Measurements from ENCODE around the gene ZNF605. TPM values are rescaled to one million over a fixed set of nuclear protein-coding genes. Genes with fewer than 3 reads are reported as not detected.

ZNF605 gene
- total and polyA plus RNA-seq, 2 donors (not counting 1 experiment from before 2014, with no cell fraction given) = 6.0 to 21.7 TPM

DNA sequence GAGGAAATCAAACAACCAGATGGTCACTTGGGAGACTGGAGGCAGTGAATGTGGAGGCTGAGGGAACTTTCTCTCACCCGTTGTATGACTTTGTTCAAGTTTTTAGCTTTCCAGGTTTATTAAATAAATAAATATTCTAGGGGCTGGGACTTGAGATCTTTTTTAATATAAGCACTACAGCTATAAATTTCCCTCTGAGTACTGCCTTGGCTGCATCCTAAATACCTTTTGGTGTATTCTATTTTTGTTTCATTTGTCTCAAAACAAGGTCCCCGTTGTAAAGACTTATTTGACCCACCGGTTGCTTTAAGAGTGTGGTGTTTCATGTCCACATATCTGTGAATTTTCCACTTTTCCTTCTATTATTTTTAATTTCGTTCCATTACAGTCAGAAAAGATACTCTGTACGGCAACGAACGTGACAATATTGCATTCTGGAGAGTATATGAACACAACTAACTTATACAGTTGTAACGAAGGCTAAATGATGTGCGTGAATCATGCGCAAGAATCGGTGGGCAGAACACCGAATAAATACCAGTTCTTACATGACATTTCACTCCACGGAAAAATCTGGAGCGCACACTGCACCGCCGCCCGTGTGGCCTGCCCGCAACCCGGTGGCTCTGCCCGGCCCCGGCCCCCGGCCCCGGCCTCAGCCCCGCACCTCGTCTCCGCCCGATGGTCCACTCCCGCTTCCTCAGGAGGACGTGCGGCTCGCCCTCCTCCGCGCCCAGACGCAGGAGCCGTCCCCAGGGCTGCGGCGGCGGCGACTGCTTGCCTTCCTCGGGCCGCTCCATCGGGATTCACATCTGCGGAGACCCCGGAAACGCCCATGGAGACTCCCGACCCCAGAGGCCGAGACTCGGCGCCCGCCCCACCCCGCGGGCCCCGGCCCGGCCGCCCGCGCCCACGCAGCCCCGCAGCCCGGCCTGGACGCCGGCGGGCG lies 69.3 kb downstream of the ZNF605 start:
- H3K4me1 Mint-ChIP-seq = peaks cover 36% of the 10 kb centered on the region
- Histone ChIP-seq H3K4me2 (replicated peaks; ENCODE audit: low read depth, low read length, poor library complexity, severe bottlenecking) (peak overlapping the region; percentile 82), H2AFZ (ENCODE audit: insufficient read depth, low read depth, low read length, poor library complexity, severe bottlenecking) (peak overlapping the region; percentile 91), H3K4me3 (ENCODE audit: control extremely low read depth in 1 of 5, extremely low read depth in 1 of 5, insufficient read depth in 1 of 5, low read depth in 2 of 5, low read length in 4 of 5) (peak overlapping the region; percentile 31 to 90 (median 69)), H3K9me3 (ENCODE audit: control extremely low read depth in 1 of 3, control insufficient read depth in 2 of 3, insufficient read depth in 1 of 3, low read length in 2 of 3) (peaks cover 0 to 8% (median 0%) of the 10 kb centered on the region in 3 donors), H3K27me3 (replicated peaks in 1 of 4; ENCODE audit: control extremely low read depth in 1 of 4, control insufficient read depth in 3 of 4, insufficient read depth in 4 of 4, low read length in 3 of 4) (no peaks in the 10 kb centered on the region), H3K9ac (ENCODE audit: low read length) (peak overlapping the region; percentile 88), H3K4me1 (ENCODE audit: control insufficient read depth in 2 of 2, insufficient read depth in 2 of 2, low read length in 2 of 2) (peaks cover 11 to 16% of the 10 kb centered on the region in 2 donors), H4K20me1 (ENCODE audit: control insufficient read depth, insufficient read depth, low read length, poor library complexity, severe bottlenecking) (no peaks in the 10 kb centered on the region), H3K36me3 (replicated peaks in 1 of 2; ENCODE audit: control extremely low read depth in 1 of 2, control insufficient read depth in 1 of 2, extremely low read depth in 1 of 2, insufficient read depth in 2 of 2, low read length in 1 of 2) (peaks cover 3 to 13% of the 10 kb centered on the region in 2 experiments), H3K79me2 (ENCODE audit: control insufficient read depth, insufficient read depth, low read length) (peaks cover 45% of the 10 kb centered on the region), H3K27ac (ENCODE audit: low read length in 2 of 2) (peak overlapping the region in 1 of 2 donors; percentile 76)
- CTCF ChIA-PET = interaction anchor here (0.6 to 1.0 kb wide), 3 partner anchors 18 to 458 kb away, joined by 3 read pairs; no protein-coding TSS in a partner anchor
- no peak for ATAC-seq (ENCODE audit: low read depth)
- 8% methylated on average over 60 of the region's 64 CpGs for WGBS (ENCODE audit: insufficient coverage)
- intact Hi-C loops (cut with micrococcal nuclease) = loop anchor here (1.0 to 5.0 kb wide), 8 partner anchors 17 to 243 kb away; partner anchors contain the start of genes ANKLE2, POLE, PXMP2 and ZNF10
- POLR2A ChIA-PET = interaction anchor here (0.7 to 1.0 kb wide), 6 partner anchors 22 to 559 kb away, joined by 3 to 6 read pairs (median 4); partner anchors contain the start of genes ZNF26 and ZNF268
- H3K9me3 Mint-ChIP-seq (ENCODE audit: insufficient read depth) = no peaks in the 10 kb centered on the region
- peak overlapping the region; percentile 99 for H3K4me3 Mint-ChIP-seq
- TF ChIP-seq, protein P1, sequence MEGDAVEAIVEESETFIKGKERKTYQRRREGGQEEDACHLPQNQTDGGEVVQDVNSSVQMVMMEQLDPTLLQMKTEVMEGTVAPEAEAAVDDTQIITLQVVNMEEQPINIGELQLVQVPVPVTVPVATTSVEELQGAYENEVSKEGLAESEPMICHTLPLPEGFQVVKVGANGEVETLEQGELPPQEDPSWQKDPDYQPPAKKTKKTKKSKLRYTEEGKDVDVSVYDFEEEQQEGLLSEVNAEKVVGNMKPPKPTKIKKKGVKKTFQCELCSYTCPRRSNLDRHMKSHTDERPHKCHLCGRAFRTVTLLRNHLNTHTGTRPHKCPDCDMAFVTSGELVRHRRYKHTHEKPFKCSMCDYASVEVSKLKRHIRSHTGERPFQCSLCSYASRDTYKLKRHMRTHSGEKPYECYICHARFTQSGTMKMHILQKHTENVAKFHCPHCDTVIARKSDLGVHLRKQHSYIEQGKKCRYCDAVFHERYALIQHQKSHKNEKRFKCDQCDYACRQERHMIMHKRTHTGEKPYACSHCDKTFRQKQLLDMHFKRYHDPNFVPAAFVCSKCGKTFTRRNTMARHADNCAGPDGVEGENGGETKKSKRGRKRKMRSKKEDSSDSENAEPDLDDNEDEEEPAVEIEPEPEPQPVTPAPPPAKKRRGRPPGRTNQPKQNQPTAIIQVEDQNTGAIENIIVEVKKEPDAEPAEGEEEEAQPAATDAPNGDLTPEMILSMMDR (IDR thresholded peaks at IDR 0.05) = no peak
- H3K27me3 Mint-ChIP-seq = peaks cover 6% of the 10 kb centered on the region
- H3K27ac Mint-ChIP-seq = peak overlapping the region; percentile 83
- DNase-seq = no peak

DNA sequence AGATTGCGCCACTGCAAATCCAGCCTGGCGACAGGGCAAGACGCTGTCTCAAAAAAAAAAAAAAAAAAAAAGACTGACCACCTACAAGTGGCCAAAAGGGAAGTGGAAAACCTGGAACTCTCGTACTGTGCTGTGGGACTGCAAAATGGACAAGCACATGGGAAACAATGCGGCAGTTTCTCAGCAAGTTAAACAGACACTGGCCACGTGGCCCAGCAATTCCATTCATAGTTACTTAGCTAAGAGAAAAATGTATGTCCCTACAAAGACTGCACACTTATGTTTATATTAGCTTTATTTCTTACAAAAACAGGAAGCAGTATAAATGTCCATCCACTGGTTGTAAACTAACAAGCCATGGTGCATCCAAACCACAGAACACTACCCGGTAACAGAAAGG lies 74.3 kb downstream of the ZNF605 start:
- ChIA-PET CTCF (interaction anchor here (1.3 kb wide), 1 partner anchor 23 kb away, joined by 4 read pairs; no protein-coding TSS in a partner anchor), POLR2A (interaction anchor here (0.7 kb wide), 3 partner anchors 9 to 979 kb away, joined by 6 to 8 read pairs (median 6); no protein-coding TSS in a partner anchor)
- H3K27me3 ChIP-seq (replicated peaks in 1 of 4; ENCODE audit: control extremely low read depth in 1 of 4, control insufficient read depth in 3 of 4, insufficient read depth in 4 of 4, low read length in 3 of 4) = no peaks in the 10 kb centered on the region
- H3K4me3 ChIP-seq (ENCODE audit: control extremely low read depth in 1 of 5, extremely low read depth in 1 of 5, insufficient read depth in 1 of 5, low read depth in 2 of 5, low read length in 4 of 5) = no peak overlapping the region
- peaks cover 72% of the 10 kb centered on the region for H3K79me2 ChIP-seq (ENCODE audit: control insufficient read depth, insufficient read depth, low read length)
- no peak overlapping the region for H3K4me3 Mint-ChIP-seq
- WGBS (ENCODE audit: insufficient coverage) = 95% methylated on average over 3 of the region's 7 CpGs
- H3K9ac ChIP-seq (ENCODE audit: low read length) = no peak overlapping the region
- H3K4me1 ChIP-seq (ENCODE audit: control insufficient read depth in 2 of 2, insufficient read depth in 2 of 2, low read length in 2 of 2) = peaks cover 5 to 7% of the 10 kb centered on the region in 2 donors
- TF ChIP-seq EZH2 (IDR thresholded peaks at IDR 0.05; ENCODE audit: borderline replicate concordance, insufficient read depth, low read depth, low read length, poor library complexity, severe bottlenecking) = no peak
- TF ChIP-seq, protein P1 (IDR thresholded peaks at IDR 0.05) = no peak
- no peaks in the 10 kb centered on the region for H3K27me3 Mint-ChIP-seq
- peak overlapping the region; percentile 17 for H3K27ac Mint-ChIP-seq
- H3K4me2 ChIP-seq (replicated peaks; ENCODE audit: low read depth, low read length, poor library complexity, severe bottlenecking) = no peak overlapping the region
- no peaks in the 10 kb centered on the region for H3K9me3 Mint-ChIP-seq (ENCODE audit: insufficient read depth)
- DNase-seq (no peak), ATAC-seq (ENCODE audit: low read depth) (no peak)
- no peak overlapping the region for H3K27ac ChIP-seq (ENCODE audit: low read length in 2 of 2)
- intact Hi-C loops (cut with micrococcal nuclease) = no loop called here
- peaks cover 0 to 4% (median 0%) of the 10 kb centered on the region in 3 donors for H3K9me3 ChIP-seq (ENCODE audit: control extremely low read depth in 1 of 3, control insufficient read depth in 2 of 3, insufficient read depth in 1 of 3, low read length in 2 of 3)
- H3K4me1 Mint-ChIP-seq = peaks cover 23% of the 10 kb centered on the region
- H4K20me1 ChIP-seq (ENCODE audit: control insufficient read depth, insufficient read depth, low read length, poor library complexity, severe bottlenecking) = no peaks in the 10 kb centered on the region
- peaks cover 3 to 26% of the 10 kb centered on the region in 2 experiments for H3K36me3 ChIP-seq (replicated peaks in 1 of 2; ENCODE audit: control extremely low read depth in 1 of 2, control insufficient read depth in 1 of 2, extremely low read depth in 1 of 2, insufficient read depth in 2 of 2, low read length in 1 of 2)
- no peak overlapping the region for H2AFZ ChIP-seq (ENCODE audit: insufficient read depth, low read depth, low read length, poor library complexity, severe bottlenecking)

Data from B cell (primary cell).